Natural killer cell (primary cell): Measurements from ENCODE around the gene IGF1. TPM values are rescaled to one million over a fixed set of nuclear protein-coding genes. Genes with fewer than 3 reads are reported as not detected.

Source experiments
- ATAC-seq, 3 donors: fragments of 150-1000 bp in 2 of 3; fragments of 200-7000 bp in 1 of 3; cut with Tn5 transposase; 1 replicate in 1 of 3; 2 replicates in 2 of 3; pipeline ENCODE4 v1.10.0; 2021; ENCODE audit warnings: mild to moderate bottlenecking in 2 of 3, moderate library complexity in 2 of 3
- DNase-seq, 2 donors: peaks; one replicate each; pipeline versions ENCODE4 v3.0.0 to v3.0.0-alpha.2; 2013 to 2021; ENCODE audit warnings: mixed read lengths in 1 of 2
- H3K27ac ChIP-seq: one replicate; pipeline ENCODE4 v1.5.1; 2013; ENCODE audit warnings: mild to moderate bottlenecking, low read length
- H3K27me3 ChIP-seq: one replicate; pipeline ENCODE4 v1.6.1; 2013; ENCODE audit warnings: low read length; ENCODE audit not compliant: control insufficient read depth, insufficient read depth
- H3K36me3 ChIP-seq: one replicate; pipeline ENCODE4 v1.6.1; 2013; ENCODE audit warnings: low read length; ENCODE audit not compliant: control insufficient read depth, insufficient read depth
- H3K4me1 ChIP-seq: one replicate; pipeline ENCODE4 v1.6.1; 2013; ENCODE audit warnings: low read length; ENCODE audit not compliant: control insufficient read depth, insufficient read depth
- H3K4me3 ChIP-seq: one replicate; pipeline ENCODE4 v1.5.1; 2013; ENCODE audit warnings: low read length
- H3K9me3 ChIP-seq: one replicate; pipeline ENCODE4 v1.6.1; 2013; ENCODE audit warnings: low read length; ENCODE audit not compliant: control insufficient read depth, insufficient read depth
- H3K27ac Mint-ChIP-seq, 2 donors: one replicate each; pipeline ENCODE4 v1.8.0; 2022; ENCODE audit warnings: mild to moderate bottlenecking in 2 of 2, mixed read lengths in 2 of 2, moderate library complexity in 1 of 2
- H3K27me3 Mint-ChIP-seq, 2 donors: one replicate each; pipeline ENCODE4 v1.8.0; 2022; ENCODE audit warnings: low read depth in 2 of 2, mixed read lengths in 2 of 2
- H3K36me3 Mint-ChIP-seq: one replicate; pipeline ENCODE4 v1.8.0; 2022; ENCODE audit warnings: mixed read lengths
- H3K4me1 Mint-ChIP-seq, 2 donors: one replicate each; pipeline ENCODE4 v1.8.0; 2022; ENCODE audit warnings: mixed read lengths in 2 of 2
- H3K4me3 Mint-ChIP-seq: one replicate; pipeline ENCODE4 v1.8.0; 2022; ENCODE audit warnings: mild to moderate bottlenecking, moderate library complexity, mixed read lengths
- H3K9me3 Mint-ChIP-seq, 2 donors: one replicate each; pipeline ENCODE4 v1.8.0; 2022; ENCODE audit warnings: mixed read lengths in 2 of 2
- WGBS: methylation state at CpG from one replicate; pipeline ENCODE4 v1.1.7; 2013; ENCODE audit warnings: missing lambda C conversion rate; ENCODE audit not compliant: insufficient coverage; 5-methylcytosine and 5-hydroxymethylcytosine counted together
- intact Hi-C: fragments of 100-400 bp; cut with micrococcal nuclease; formaldehyde crosslinking; loops from one replicate; pipeline ENCODE4 v1.14.2; 2022
- total RNA-seq, 4 donors: library from RNA; stranded (reverse); fragments of 120-200 nt in 1 of 4; gene quantifications; one replicate each; pipeline versions ENCODE4 v1.2.3 to v1.2.4, GENCODE V29; 2013 to 2022
- TF ChIP-seq, protein P1 (sequence below): fragments of 200-600 bp; IDR thresholded peaks from one replicate; pipeline ENCODE4 v1.8.0; 2022; ENCODE audit warnings: antibody characterized with exemption

Gene IGF1
- total RNA-seq, 3 donors from 2014 or later (not counting 1 experiment from before 2014, with no cell fraction given), result 0.48 TPM; not detected in 2

DNA sequence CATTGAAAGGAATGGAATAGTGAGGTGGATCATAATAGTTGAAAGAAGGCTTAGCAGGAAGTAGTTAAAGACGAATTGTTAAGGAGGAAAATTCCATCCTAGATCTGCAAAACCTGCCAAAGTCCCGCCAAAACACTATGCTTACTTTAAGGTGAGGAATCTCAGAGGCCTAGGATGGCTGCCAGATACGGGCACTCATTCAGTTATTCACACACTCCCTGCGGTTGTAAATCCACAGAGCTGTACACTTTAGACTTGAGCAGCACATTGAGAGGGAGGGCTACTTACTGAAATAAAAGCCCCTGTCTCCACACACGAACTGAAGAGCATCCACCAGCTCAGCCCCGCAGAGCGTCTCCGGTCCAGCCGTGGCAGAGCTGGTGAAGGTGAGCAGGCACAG lies 5.0 kb downstream of the IGF1 start:
- no peaks in the 10 kb centered on the region for H3K9me3 Mint-ChIP-seq
- WGBS, result 94% methylated on average over 9 of the region's 9 CpGs
- no peak overlapping the region for H3K4me3 Mint-ChIP-seq
- H3K4me1 Mint-ChIP-seq, result no peaks in the 10 kb centered on the region
- H3K36me3 Mint-ChIP-seq, result no peaks in the 10 kb centered on the region
- no peak for ATAC-seq
- peaks cover 24 to 55% of the 10 kb centered on the region in 2 donors for H3K27me3 Mint-ChIP-seq
- DNase-seq, result no peak
- peaks cover 13% of the 10 kb centered on the region for H3K4me1 ChIP-seq
- intact Hi-C loops, result no loop called here
- H3K9me3 ChIP-seq, result no peaks in the 10 kb centered on the region
- H3K27me3 ChIP-seq, result peaks cover 8% of the 10 kb centered on the region
- H3K4me3 ChIP-seq, result no peak overlapping the region
- no peak overlapping the region for H3K27ac ChIP-seq
- TF ChIP-seq, protein P1, sequence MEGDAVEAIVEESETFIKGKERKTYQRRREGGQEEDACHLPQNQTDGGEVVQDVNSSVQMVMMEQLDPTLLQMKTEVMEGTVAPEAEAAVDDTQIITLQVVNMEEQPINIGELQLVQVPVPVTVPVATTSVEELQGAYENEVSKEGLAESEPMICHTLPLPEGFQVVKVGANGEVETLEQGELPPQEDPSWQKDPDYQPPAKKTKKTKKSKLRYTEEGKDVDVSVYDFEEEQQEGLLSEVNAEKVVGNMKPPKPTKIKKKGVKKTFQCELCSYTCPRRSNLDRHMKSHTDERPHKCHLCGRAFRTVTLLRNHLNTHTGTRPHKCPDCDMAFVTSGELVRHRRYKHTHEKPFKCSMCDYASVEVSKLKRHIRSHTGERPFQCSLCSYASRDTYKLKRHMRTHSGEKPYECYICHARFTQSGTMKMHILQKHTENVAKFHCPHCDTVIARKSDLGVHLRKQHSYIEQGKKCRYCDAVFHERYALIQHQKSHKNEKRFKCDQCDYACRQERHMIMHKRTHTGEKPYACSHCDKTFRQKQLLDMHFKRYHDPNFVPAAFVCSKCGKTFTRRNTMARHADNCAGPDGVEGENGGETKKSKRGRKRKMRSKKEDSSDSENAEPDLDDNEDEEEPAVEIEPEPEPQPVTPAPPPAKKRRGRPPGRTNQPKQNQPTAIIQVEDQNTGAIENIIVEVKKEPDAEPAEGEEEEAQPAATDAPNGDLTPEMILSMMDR, result no peak
- no peak overlapping the region for H3K27ac Mint-ChIP-seq
- no peaks in the 10 kb centered on the region for H3K36me3 ChIP-seq

DNA sequence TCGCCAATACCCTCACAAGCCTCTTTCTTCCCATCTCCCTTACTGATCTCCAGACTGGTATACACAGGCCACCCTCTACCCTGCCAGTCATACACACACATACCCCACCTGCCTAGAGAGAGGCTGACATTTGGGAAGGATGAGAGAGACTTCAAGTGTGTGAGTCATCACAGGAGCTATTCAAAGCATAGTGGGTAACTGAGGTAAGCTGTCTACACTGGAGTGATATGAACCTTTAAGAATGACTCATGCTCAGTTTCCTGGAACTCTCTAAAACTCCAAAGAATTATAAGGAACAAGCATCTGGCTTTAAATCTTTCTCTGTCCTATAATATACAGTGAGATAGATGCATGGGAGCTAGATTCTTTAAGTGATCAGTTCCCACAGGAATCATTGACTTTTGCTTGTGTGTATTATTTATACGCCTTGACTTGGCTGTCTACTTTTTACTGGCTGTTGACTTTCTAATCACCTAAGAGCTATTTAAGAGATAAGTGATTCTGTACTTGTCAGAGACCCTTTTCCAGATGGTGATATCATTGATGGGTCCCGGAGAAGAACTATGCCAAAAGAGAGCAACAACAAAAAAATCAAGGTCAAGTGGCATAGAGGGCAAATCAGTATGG lies 5.8 kb downstream of the IGF1 start:
- DNase-seq (no peak), ATAC-seq (no peak)
- Mint-ChIP-seq H3K36me3 (no peaks in the 10 kb centered on the region), H3K9me3 (no peaks in the 10 kb centered on the region), H3K4me3 (no peak overlapping the region), H3K27ac (no peak overlapping the region), H3K27me3 (peaks cover 24 to 55% of the 10 kb centered on the region in 2 donors), H3K4me1 (no peaks in the 10 kb centered on the region)
- Histone ChIP-seq H3K4me1 (peaks cover 12% of the 10 kb centered on the region), H3K4me3 (no peak overlapping the region), H3K9me3 (no peaks in the 10 kb centered on the region), H3K27ac (no peak overlapping the region), H3K36me3 (no peaks in the 10 kb centered on the region), H3K27me3 (peaks cover 8% of the 10 kb centered on the region)
- 97% methylated on average over 3 of the region's 3 CpGs for WGBS
- intact Hi-C loops, result no loop called here
- TF ChIP-seq, protein P1, result no peak

DNA sequence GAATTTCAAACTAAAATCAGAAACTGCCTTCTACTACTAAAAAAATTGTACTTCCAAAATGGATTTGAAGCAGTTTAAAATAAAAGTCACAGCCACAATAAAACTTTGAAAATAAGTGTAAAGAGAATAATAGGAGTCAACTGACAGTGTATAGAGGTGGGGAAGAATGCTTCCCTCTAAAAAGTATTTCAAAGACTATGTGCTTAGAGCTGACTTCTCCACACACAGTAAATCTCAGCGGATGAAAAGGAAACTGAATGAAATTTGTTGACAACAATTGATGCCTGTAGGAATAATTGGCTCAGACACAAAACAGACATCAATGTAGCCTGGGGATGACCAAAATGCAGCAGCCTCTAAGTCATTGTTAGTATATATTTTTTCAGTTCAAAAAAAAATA lies 7.9 kb downstream of the IGF1 start:
- Mint-ChIP-seq H3K27me3 (peaks cover 26 to 67% of the 10 kb centered on the region in 2 donors), H3K36me3 (no peaks in the 10 kb centered on the region), H3K4me3 (no peak overlapping the region), H3K4me1 (no peaks in the 10 kb centered on the region), H3K27ac (no peak overlapping the region), H3K9me3 (no peaks in the 10 kb centered on the region)
- Histone ChIP-seq H3K9me3 (no peaks in the 10 kb centered on the region), H3K36me3 (no peaks in the 10 kb centered on the region), H3K4me3 (no peak overlapping the region), H3K27me3 (peaks cover 8% of the 10 kb centered on the region), H3K4me1 (no peaks in the 10 kb centered on the region), H3K27ac (no peak overlapping the region)
- 100% methylated on average over 1 of the region's 1 CpG for WGBS
- DNase-seq, result no peak
- intact Hi-C loops, result no loop called here
- TF ChIP-seq, protein P1, result no peak
- ATAC-seq, result no peak

DNA sequence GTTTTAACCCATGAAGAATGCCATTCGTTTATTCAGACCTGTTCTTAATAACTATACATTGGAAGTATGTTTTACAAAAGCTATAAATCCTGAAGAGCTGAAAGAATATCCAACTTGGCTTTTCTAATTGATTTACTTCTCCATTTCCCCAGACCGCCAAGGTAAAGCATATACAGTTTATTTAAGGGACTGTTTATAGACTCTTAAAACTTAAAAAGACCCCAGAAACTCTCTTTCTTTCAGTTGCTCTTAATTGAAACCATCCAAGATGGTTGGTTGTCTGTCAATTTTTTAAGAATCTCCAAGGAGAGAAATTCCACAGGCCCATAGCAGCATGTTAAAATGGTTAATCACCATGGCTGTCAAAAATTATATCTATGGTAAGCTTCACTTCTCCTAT lies 8.8 kb downstream of the IGF1 start:
- no peaks in the 10 kb centered on the region for H3K9me3 ChIP-seq
- H3K27ac Mint-ChIP-seq, result no peak overlapping the region
- ATAC-seq, result no peak
- H3K4me3 ChIP-seq, result no peak overlapping the region
- no CpG with 5 or more reads among the region's 2 CpGs for WGBS
- H3K27me3 Mint-ChIP-seq, result peaks cover 28 to 66% of the 10 kb centered on the region in 2 donors
- H3K36me3 Mint-ChIP-seq, result no peaks in the 10 kb centered on the region
- DNase-seq, result no peak
- no peaks in the 10 kb centered on the region for H3K36me3 ChIP-seq
- H3K4me3 Mint-ChIP-seq, result no peak overlapping the region
- TF ChIP-seq, protein P1, result no peak
- no peaks in the 10 kb centered on the region for H3K9me3 Mint-ChIP-seq
- no peak overlapping the region for H3K27ac ChIP-seq
- intact Hi-C loops, result no loop called here
- peaks cover 3% of the 10 kb centered on the region for H3K27me3 ChIP-seq
- H3K4me1 ChIP-seq, result no peaks in the 10 kb centered on the region
- no peaks in the 10 kb centered on the region for H3K4me1 Mint-ChIP-seq
